ENCODE results near the gene PDGFA.

DNA sequence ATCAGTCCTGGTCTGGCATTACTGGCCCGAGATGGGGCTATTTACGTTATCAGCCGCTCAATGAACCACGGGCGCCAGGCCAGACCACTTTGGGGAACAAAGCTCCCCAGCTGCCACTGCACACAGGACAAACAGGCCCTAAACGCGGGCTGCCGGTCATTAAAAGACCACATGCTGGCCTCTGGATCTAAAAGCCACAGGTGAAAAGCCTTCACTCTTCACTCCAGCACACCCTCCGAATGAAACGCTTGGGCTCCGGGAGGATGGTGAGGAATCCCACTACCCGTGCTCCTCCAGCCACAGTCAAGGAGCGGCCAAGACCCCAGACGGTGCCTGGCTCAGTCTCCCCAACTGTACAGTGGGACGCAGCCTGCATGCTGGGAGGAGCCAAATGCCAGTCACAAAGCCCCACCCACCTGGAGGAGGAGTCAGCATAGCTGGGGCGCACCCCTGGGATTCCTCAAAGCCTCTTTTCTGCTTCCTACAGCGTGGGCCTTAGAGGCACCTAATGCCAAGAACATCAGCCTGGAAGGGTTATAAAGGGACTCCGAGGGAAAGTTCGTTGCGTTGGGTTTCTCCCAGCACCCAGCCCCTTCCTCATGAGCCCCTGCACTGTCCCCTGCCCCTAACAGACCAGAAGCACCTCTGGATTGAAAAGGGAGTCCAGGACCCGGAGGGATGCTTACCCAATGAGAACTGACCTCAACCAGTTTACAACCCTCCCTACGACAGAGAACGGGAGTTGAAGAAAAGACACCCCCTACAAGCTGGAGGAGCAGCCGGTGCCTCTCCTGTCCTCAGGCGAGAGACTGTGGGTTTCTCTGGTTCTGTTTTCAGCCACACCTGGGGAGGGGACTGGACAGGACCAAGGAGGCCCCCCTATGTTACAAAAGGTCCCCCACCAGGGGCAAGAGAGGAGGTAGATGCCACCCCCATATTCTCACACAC is 4.7 kb downstream of the PDGFA start:
- TF ChIP-seq, protein P1, sequence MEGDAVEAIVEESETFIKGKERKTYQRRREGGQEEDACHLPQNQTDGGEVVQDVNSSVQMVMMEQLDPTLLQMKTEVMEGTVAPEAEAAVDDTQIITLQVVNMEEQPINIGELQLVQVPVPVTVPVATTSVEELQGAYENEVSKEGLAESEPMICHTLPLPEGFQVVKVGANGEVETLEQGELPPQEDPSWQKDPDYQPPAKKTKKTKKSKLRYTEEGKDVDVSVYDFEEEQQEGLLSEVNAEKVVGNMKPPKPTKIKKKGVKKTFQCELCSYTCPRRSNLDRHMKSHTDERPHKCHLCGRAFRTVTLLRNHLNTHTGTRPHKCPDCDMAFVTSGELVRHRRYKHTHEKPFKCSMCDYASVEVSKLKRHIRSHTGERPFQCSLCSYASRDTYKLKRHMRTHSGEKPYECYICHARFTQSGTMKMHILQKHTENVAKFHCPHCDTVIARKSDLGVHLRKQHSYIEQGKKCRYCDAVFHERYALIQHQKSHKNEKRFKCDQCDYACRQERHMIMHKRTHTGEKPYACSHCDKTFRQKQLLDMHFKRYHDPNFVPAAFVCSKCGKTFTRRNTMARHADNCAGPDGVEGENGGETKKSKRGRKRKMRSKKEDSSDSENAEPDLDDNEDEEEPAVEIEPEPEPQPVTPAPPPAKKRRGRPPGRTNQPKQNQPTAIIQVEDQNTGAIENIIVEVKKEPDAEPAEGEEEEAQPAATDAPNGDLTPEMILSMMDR (IDR thresholded peaks at IDR 0.05 in 4 of 5, conservative IDR thresholded peaks at IDR 0.05 in 1 of 5): no peak
- TF ChIP-seq POLR2A (IDR thresholded peaks at IDR 0.05): no peak
